Spleen (tissue), 7 donors: Measurements from ENCODE around the gene MGARP.

Experiments
- CTCF ChIP-seq, 11 experiments: fragments of 200-600 bp in 7 of 11; fragments of 450-650 bp in 4 of 11; sonication (generic) in 4 of 11; IDR thresholded peaks in 8 of 11; conservative IDR thresholded peaks in 3 of 11; 1 replicate in 7 of 11; 2 replicates in 4 of 11; pipeline versions ENCODE4 v1.4.0 to v1.8.0; 2016 to 2021; ENCODE audit warnings: antibody characterized with exemption in 11 of 11, inconsistent platforms in 4 of 11, mild to moderate bottlenecking in 1 of 11
- POLR2A ChIP-seq, 3 donors: fragments of 450-650 bp; IDR thresholded peaks; one replicate each; pipeline ENCODE4 v1.5.1; 2017; ENCODE audit warnings: antibody characterized with exemption in 3 of 3, mild to moderate bottlenecking in 1 of 3
- POLR2AphosphoS5 ChIP-seq, 3 donors: sonication (generic); formaldehyde crosslinking; IDR thresholded peaks; one replicate each; pipeline ENCODE4 v1.5.1; 2017; ENCODE audit warnings: antibody characterized with exemption in 3 of 3
- donor health status: DM: no; HTN: no; CAD: no; lungs with moderate emphysema.
- donor health status: DM: no; HTN: no; CAD: no.
- donor health status: DM: no; HTN: no; CAD: no.

DNA sequence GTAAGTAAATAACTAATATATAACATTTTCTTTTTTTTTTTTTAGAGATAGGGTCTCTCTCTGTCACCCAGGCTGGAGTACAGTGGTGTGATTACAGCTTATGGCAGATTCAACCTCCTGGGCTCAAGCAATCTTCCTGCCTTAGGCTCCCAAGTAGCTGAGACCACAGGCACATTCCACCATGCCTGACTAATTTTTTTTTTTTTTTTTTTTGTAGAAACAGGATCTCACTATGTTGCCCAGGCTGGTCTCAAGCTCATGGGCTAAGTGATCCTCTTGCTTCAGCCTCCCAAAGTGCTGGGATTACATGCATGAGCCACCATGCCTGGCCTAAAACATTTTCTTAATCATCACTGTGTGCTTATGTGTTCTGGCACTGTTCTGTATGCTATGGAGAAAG lies 32.8 kb downstream of the MGARP start:
- TF ChIP-seq POLR2A (IDR thresholded peaks at IDR 0.05) (no peak), CTCF (IDR thresholded peaks at IDR 0.05 in 8 of 11, conservative IDR thresholded peaks at IDR 0.05 in 3 of 11) (no peak), POLR2AphosphoS5 (IDR thresholded peaks at IDR 0.05) (no peak)
